Astrocyte (in vitro differentiated cells and primary cell): ENCODE results near the gene CH25H.

Source experiments
- EZH2 ChIP-seq: IDR thresholded peaks from 2 replicates; pipeline ENCODE4 v1.6.1; 2012; ENCODE audit warnings: mild to moderate bottlenecking, low read length, inconsistent platforms; ENCODE audit not compliant: insufficient read depth
- TF ChIP-seq, protein P1 (sequence below): IDR thresholded peaks from 2 replicates; pipeline ENCODE4 v1.5.1; 2011; ENCODE audit warnings: low read depth, mild to moderate bottlenecking, inconsistent platforms, low read length, moderate library complexity; ENCODE audit not compliant: insufficient read depth

- TF ChIP-seq, protein P1, sequence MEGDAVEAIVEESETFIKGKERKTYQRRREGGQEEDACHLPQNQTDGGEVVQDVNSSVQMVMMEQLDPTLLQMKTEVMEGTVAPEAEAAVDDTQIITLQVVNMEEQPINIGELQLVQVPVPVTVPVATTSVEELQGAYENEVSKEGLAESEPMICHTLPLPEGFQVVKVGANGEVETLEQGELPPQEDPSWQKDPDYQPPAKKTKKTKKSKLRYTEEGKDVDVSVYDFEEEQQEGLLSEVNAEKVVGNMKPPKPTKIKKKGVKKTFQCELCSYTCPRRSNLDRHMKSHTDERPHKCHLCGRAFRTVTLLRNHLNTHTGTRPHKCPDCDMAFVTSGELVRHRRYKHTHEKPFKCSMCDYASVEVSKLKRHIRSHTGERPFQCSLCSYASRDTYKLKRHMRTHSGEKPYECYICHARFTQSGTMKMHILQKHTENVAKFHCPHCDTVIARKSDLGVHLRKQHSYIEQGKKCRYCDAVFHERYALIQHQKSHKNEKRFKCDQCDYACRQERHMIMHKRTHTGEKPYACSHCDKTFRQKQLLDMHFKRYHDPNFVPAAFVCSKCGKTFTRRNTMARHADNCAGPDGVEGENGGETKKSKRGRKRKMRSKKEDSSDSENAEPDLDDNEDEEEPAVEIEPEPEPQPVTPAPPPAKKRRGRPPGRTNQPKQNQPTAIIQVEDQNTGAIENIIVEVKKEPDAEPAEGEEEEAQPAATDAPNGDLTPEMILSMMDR: no peak
- TF ChIP-seq EZH2: no peak
Observed at GRCh38 chr10:89202033-89202425, 5.1 kb downstream of the CH25H start.
